ENCODE measurements around the gene DAAM1. TPM values are rescaled to one million over a fixed set of nuclear protein-coding genes. Genes with fewer than 3 reads are reported as not detected.

DAAM1 gene
- total RNA-seq, 1 experiment from 2014 or later = 35.3 TPM

- H3K9me3 Mint-ChIP-seq (ENCODE audit: unreplicated experiment) = no peaks in the 10 kb centered on the region
- H3K9me3 ChIP-seq = no peaks in the 10 kb centered on the region
- H3K4me1 ChIP-seq = no peaks in the 10 kb centered on the region
- no peak for TF ChIP-seq CTCF (IDR thresholded peaks at IDR 0.05; ENCODE audit: insufficient read depth in 1 of 2, low read depth in 1 of 2, low read length in 1 of 2, severe bottlenecking in 1 of 2, unreplicated experiment in 1 of 2)
- H3K4me3 ChIP-seq (ENCODE audit: low read depth, low read length) = no peak overlapping the region
- ChIA-PET CTCF (no interaction called here), POLR2A (no interaction called here)
- peaks cover 14% of the 10 kb centered on the region for H3K27me3 Mint-ChIP-seq (ENCODE audit: insufficient read depth, unreplicated experiment)
- intact Hi-C loops (cut with micrococcal nuclease; ENCODE audit: unreplicated experiment) = no loop called here
- no peaks in the 10 kb centered on the region for H3K36me3 Mint-ChIP-seq (ENCODE audit: insufficient read depth, unreplicated experiment)
- no peak overlapping the region for H3K4me3 Mint-ChIP-seq (ENCODE audit: unreplicated experiment)
- no peaks in the 10 kb centered on the region for H3K36me3 ChIP-seq (ENCODE audit: control insufficient read depth, insufficient read depth, low read length)
- no peak for DNase-seq
- H3K4me1 Mint-ChIP-seq (ENCODE audit: low read depth, unreplicated experiment) = no peaks in the 10 kb centered on the region
- BruUV-seq (replicated peaks) = no TSS peak
- H3K27me3 ChIP-seq (replicated peaks; ENCODE audit: control insufficient read depth, insufficient read depth, low read length) = no peaks in the 10 kb centered on the region
- H3K27ac Mint-ChIP-seq (ENCODE audit: unreplicated experiment) = no peak overlapping the region
Measured at GRCh38 chr14:59146484-59146883, 42.0 kb upstream of the DAAM1 start.

GRCh38 chr14:59147007-59147406 is 41.5 kb upstream of the DAAM1 start:
- intact Hi-C loops (cut with micrococcal nuclease; ENCODE audit: unreplicated experiment) = no loop called here
- H3K27me3 Mint-ChIP-seq (ENCODE audit: insufficient read depth, unreplicated experiment) = peaks cover 11% of the 10 kb centered on the region
- no peak overlapping the region for H3K27ac Mint-ChIP-seq (ENCODE audit: unreplicated experiment)
- no peaks in the 10 kb centered on the region for H3K9me3 ChIP-seq
- ChIA-PET POLR2A (no interaction called here), CTCF (no interaction called here)
- H3K4me1 ChIP-seq = no peaks in the 10 kb centered on the region
- H3K36me3 Mint-ChIP-seq (ENCODE audit: insufficient read depth, unreplicated experiment) = no peaks in the 10 kb centered on the region
- no peak for DNase-seq
- no peak overlapping the region for H3K4me3 Mint-ChIP-seq (ENCODE audit: unreplicated experiment)
- no peak for TF ChIP-seq CTCF (IDR thresholded peaks at IDR 0.05; ENCODE audit: insufficient read depth in 1 of 2, low read depth in 1 of 2, low read length in 1 of 2, severe bottlenecking in 1 of 2, unreplicated experiment in 1 of 2)
- no peaks in the 10 kb centered on the region for H3K4me1 Mint-ChIP-seq (ENCODE audit: low read depth, unreplicated experiment)
- no peaks in the 10 kb centered on the region for H3K9me3 Mint-ChIP-seq (ENCODE audit: unreplicated experiment)
- BruUV-seq (replicated peaks) = no TSS peak
- H3K36me3 ChIP-seq (ENCODE audit: control insufficient read depth, insufficient read depth, low read length) = no peaks in the 10 kb centered on the region
- H3K4me3 ChIP-seq (ENCODE audit: low read depth, low read length) = no peak overlapping the region
- no peaks in the 10 kb centered on the region for H3K27me3 ChIP-seq (replicated peaks; ENCODE audit: control insufficient read depth, insufficient read depth, low read length)

GRCh38 chr14:59148334-59148900 is 40.0 kb upstream of the DAAM1 start:
- H3K9me3 Mint-ChIP-seq (ENCODE audit: unreplicated experiment) = no peaks in the 10 kb centered on the region
- no peaks in the 10 kb centered on the region for H3K4me1 Mint-ChIP-seq (ENCODE audit: low read depth, unreplicated experiment)
- no peak overlapping the region for H3K27ac Mint-ChIP-seq (ENCODE audit: unreplicated experiment)
- peaks cover 6% of the 10 kb centered on the region for H3K27me3 Mint-ChIP-seq (ENCODE audit: insufficient read depth, unreplicated experiment)
- intact Hi-C loops (cut with micrococcal nuclease; ENCODE audit: unreplicated experiment) = no loop called here
- TF ChIP-seq CTCF (IDR thresholded peaks at IDR 0.05; ENCODE audit: insufficient read depth in 1 of 2, low read depth in 1 of 2, low read length in 1 of 2, severe bottlenecking in 1 of 2, unreplicated experiment in 1 of 2) = no peak
- no peaks in the 10 kb centered on the region for H3K27me3 ChIP-seq (replicated peaks; ENCODE audit: control insufficient read depth, insufficient read depth, low read length)
- ChIA-PET CTCF (no interaction called here), POLR2A (no interaction called here)
- no peaks in the 10 kb centered on the region for H3K9me3 ChIP-seq
- H3K4me3 Mint-ChIP-seq (ENCODE audit: unreplicated experiment) = no peak overlapping the region
- H3K4me1 ChIP-seq = no peaks in the 10 kb centered on the region
- no peaks in the 10 kb centered on the region for H3K36me3 Mint-ChIP-seq (ENCODE audit: insufficient read depth, unreplicated experiment)
- H3K36me3 ChIP-seq (ENCODE audit: control insufficient read depth, insufficient read depth, low read length) = no peaks in the 10 kb centered on the region
- DNase-seq = no peak
- no TSS peak for BruUV-seq (replicated peaks)
- no peak overlapping the region for H3K4me3 ChIP-seq (ENCODE audit: low read depth, low read length)
